Mesothelial cell of epicardium (in vitro differentiated cells): ENCODE data around the gene GLCE. TPM values are rescaled to one million over a fixed set of nuclear protein-coding genes. Genes with fewer than 3 reads are reported as not detected.

Experiments used
- DNase-seq, 2 experiments: peaks; one replicate each; pipeline ENCODE4 v3.0.0; 2021; ENCODE audit warnings: low spot score in 2 of 2; ENCODE audit not compliant: unreplicated experiment in 2 of 2
- H3K27ac Mint-ChIP-seq: 2 replicates; pipeline ENCODE4 v1.8.0; 2021; ENCODE audit warnings: mixed read lengths
- H3K27me3 Mint-ChIP-seq: 2 replicates; pipeline ENCODE4 v1.8.0; 2021; ENCODE audit warnings: low read depth, mixed read lengths
- H3K36me3 Mint-ChIP-seq: 2 replicates; pipeline ENCODE4 v1.8.0; 2021; ENCODE audit warnings: mixed read lengths
- H3K4me1 Mint-ChIP-seq: 2 replicates; pipeline ENCODE4 v1.8.0; 2021; ENCODE audit warnings: mixed read lengths
- H3K4me3 Mint-ChIP-seq: 2 replicates; pipeline ENCODE4 v1.8.0; 2021; ENCODE audit warnings: mild to moderate bottlenecking, moderate library complexity, mixed read lengths
- H3K9me3 Mint-ChIP-seq: 2 replicates; pipeline ENCODE4 v1.8.0; 2021; ENCODE audit warnings: mixed read lengths
- CTCF ChIP-seq: fragments of 200-600 bp; sonication (generic); IDR thresholded peaks from one replicate; pipeline ENCODE4 v1.5.0; 2021; ENCODE audit warnings: antibody characterized with exemption; ENCODE audit not compliant: unreplicated experiment
- total RNA-seq: library from RNA; stranded (reverse); gene quantifications from 3 replicates; pipeline ENCODE4 v1.2.1, GENCODE V29; 2021

GLCE gene
- total RNA-seq, 1 donor from 2014 or later, result 22.0 TPM

GRCh38 chr15:69282104-69282743 is 121.8 kb downstream of the GLCE start:
- Mint-ChIP-seq H3K4me3 (no peak overlapping the region), H3K4me1 (peaks cover 25% of the 10 kb centered on the region), H3K9me3 (no peaks in the 10 kb centered on the region), H3K27me3 (peaks cover 3% of the 10 kb centered on the region), H3K36me3 (no peaks in the 10 kb centered on the region), H3K27ac (no peak overlapping the region)
- DNase-seq, result no peak
- TF ChIP-seq CTCF, result no peak

DNA sequence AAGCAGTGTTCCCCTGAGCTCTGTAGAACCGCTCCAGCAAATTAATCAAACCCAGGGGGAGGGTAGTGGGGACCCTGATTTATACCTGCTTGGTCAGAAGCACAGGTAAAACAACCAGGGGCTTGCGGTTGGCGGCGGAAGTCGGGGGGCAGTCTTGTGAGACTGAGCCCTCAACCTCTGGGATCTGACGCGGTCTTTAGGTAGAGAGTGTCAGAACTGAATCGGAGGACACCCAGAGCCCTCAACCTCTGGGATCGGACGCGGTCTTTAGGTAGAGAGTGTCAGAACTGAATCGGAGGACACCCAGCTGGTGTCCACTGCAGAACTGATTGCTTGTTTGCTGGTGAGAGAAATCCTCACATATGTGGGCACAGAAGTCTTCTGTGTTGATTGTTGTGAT is 125.4 kb downstream of the GLCE start:
- no peak for DNase-seq
- no peaks in the 10 kb centered on the region for H3K36me3 Mint-ChIP-seq
- no peaks in the 10 kb centered on the region for H3K27me3 Mint-ChIP-seq
- H3K4me3 Mint-ChIP-seq, result no peak overlapping the region
- TF ChIP-seq CTCF, result no peak
- H3K4me1 Mint-ChIP-seq, result peaks cover 19% of the 10 kb centered on the region
- H3K27ac Mint-ChIP-seq, result no peak overlapping the region
- H3K9me3 Mint-ChIP-seq, result no peaks in the 10 kb centered on the region

GRCh38 chr15:69288011-69288410 is 127.6 kb downstream of the GLCE start:
- Mint-ChIP-seq H3K27me3 (no peaks in the 10 kb centered on the region), H3K27ac (no peak overlapping the region), H3K9me3 (no peaks in the 10 kb centered on the region), H3K36me3 (no peaks in the 10 kb centered on the region), H3K4me1 (peaks cover 10% of the 10 kb centered on the region), H3K4me3 (no peak overlapping the region)
- TF ChIP-seq CTCF, result no peak
- no peak for DNase-seq

- Mint-ChIP-seq H3K27ac (no peak overlapping the region), H3K36me3 (no peaks in the 10 kb centered on the region), H3K27me3 (no peaks in the 10 kb centered on the region), H3K4me3 (no peak overlapping the region), H3K4me1 (peaks cover 10% of the 10 kb centered on the region), H3K9me3 (no peaks in the 10 kb centered on the region)
- DNase-seq, result no peak
- TF ChIP-seq CTCF, result no peak
Measured at GRCh38 chr15:69288531-69289341, 128.3 kb downstream of the GLCE start.

DNA sequence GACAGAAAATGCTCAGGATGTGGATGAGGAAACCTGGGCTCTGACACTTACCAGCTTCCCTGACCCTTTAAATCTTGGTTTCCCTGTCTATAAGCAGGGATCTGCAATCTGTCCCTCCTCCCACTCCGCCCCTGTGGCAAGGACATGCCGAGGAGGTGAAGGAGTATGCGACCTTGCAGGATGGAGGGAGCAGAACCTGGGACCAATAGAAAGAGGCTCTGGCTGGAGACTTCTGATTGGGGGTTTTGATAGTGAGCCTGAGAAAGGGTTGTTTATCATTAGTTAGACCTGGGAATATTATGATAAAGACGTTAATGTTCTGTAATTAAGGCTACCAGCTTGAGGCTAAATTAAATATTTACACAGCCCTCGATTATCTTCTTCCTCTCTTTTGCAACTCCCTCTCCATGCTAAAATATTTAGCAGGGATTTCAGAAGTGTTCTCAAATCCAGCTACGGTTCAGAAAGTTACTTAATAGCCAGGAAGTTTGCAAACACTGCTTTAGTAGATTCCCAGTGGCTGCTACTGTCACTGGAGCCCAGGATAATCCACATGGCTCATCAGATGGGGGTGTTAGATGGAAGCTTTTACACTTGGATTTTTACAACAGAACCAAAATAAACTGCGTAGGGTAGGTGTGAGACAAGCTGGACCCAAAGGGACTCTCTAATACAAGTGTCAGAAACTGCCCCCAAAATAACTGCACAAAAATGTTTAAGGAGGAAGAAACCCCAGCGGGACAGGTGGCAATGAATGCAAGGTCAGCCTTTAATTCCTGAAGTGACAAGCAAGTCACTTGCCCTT is 129.1 kb downstream of the GLCE start:
- Mint-ChIP-seq H3K4me3 (no peak overlapping the region), H3K27me3 (peaks cover 1% of the 10 kb centered on the region), H3K27ac (no peak overlapping the region), H3K4me1 (peaks cover 10% of the 10 kb centered on the region), H3K9me3 (no peaks in the 10 kb centered on the region), H3K36me3 (no peaks in the 10 kb centered on the region)
- DNase-seq, result no peak
- no peak for TF ChIP-seq CTCF
